ENCODE results near the gene C17orf75.

- TF ChIP-seq POLR2A (IDR thresholded peaks at IDR 0.05; ENCODE audit: low read depth, low read length) (no peak), POLR2AphosphoS5 (IDR thresholded peaks at IDR 0.05; ENCODE audit: low read depth, low read length) (no peak), TAF1 (IDR thresholded peaks at IDR 0.05; ENCODE audit: low read depth, low read length) (no peak), SPI1 (IDR thresholded peaks at IDR 0.05; ENCODE audit: low read depth, low read length) (no peak)
Measured at GRCh38 chr17:32298298-32298697, 43.7 kb downstream of the C17orf75 start.

Measured in GM12891 (cell line).